HG03378 (cell line): Measurements from ENCODE around the gene MYCBPAP.

Experiments used
- ATAC-seq: cut with Tn5 transposase; IDR thresholded peaks from one replicate; pipeline ENCODE4 v1.9.1; 2021; ENCODE audit warnings: mild to moderate bottlenecking, moderate library complexity; ENCODE audit not compliant: unreplicated experiment

The MYCBPAP gene

GRCh38 chr17:50507871-50508572, at the start of gene MYCBPAP:
Gene MYCBPAP (plus strand): TSS chr17:50508439. CDS start chr17:50508675, 236 bp downstream.
- no peak for ATAC-seq

GRCh38 chr17:50458701-50459676, 49.2 kb upstream of the MYCBPAP start:
- no peak for ATAC-seq

DNA sequence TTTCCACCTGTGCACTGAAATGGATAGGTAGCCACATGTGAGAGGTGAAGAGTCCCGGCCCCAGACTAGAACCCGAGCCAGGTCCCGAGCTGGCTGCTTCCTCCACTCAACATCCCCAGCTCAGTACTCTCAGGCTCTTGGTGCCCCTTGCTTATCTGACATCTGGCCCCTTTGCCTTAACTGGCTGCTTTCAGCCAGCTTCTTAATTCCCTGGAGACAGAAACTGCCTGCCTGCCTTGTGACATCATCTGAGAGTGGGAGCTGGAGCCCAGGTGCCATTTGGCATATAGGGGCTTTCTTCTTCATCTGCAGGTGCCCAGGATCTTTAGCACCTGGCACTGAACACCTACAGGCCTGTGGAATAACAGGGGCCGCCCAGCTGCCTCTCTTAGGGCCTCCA, 48.5 kb upstream of the MYCBPAP start:
- ATAC-seq: no peak

DNA sequence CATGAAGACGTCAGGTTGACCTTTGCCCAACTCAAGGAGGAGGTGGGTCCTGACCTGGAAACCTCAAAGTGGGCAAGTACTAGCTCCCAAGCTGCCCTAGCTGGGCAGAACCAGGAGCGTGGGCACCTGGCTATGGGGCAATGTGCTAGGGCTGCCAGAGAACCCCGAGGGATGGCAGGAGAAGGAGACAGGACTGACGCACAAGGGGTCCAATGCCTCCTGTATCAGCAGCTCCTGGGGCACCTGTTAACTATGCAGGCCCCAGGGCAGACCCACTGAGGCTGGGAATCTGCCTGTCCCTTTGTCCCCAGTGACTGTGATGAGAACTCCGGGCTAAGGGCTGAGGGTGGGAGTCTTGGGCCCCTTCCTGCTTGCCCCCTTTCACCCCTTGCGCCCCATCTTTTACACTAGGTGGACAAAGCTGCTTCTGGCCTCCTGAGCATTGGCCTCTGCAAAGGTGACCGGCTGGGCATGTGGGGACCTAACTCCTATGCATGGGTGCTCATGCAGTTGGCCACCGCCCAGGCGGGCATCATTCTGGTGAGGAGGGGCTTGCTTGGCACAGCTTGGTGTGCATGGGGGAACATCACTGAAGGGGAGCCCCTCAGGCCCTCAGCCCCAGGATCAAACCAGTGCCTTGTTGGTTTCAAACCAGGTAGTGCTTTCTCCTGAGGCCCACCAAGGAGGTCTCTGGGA, 47.3 kb upstream of the MYCBPAP start:
- ATAC-seq: no peak

DNA sequence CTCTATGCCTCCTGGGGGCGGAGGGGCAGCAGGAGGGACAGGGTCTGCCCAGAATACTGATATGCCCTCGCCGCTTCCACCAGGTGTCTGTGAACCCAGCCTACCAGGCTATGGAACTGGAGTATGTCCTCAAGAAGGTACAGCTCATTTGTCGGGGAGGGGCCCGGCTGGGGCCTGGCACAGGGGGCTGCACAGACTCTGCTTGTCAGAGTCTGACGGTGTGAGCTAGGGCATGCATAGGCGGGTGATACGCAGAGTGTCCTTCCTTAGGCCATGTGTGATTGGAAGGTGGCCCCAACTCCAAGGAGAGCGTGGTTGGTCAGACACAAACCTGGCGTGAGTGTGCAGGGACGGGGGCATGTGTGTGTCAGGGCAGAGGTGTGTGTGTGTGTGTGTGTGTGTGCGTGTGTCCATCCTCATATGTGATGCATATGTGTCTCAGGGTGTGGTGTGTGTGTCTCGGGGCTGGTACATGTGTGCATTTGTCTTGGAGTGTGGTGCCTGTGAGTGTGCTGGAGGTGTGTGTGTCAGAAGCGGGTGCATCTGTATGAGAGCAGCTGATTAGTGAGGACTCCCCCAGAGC, 46.6 kb upstream of the MYCBPAP start:
- ATAC-seq: no peak

- no peak for ATAC-seq
Observed at GRCh38 chr17:50462446-50462845, 45.8 kb upstream of the MYCBPAP start.

GRCh38 chr17:50464121-50464520, 44.1 kb upstream of the MYCBPAP start:
- ATAC-seq: no peak

DNA sequence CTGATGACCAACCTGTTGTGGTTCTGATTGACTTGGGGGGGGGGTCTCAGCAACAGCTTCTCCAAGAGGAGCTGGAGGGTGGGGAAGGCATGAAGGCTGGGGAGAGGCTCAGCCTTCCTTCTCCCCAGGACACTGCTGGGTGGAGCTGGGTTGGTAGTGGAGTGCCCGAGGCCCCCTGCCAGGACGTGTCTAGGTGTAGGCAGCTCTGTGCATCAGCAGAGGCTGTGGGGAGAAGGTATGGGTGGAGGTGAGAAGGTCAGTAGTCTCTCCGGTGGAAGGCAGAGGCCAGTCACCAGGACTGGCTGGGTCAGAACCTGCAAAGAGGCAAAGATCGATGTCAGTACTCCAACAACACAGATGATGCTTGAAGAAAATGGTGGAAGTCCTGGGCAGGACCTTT, 43.5 kb upstream of the MYCBPAP start:
- no peak for ATAC-seq

DNA sequence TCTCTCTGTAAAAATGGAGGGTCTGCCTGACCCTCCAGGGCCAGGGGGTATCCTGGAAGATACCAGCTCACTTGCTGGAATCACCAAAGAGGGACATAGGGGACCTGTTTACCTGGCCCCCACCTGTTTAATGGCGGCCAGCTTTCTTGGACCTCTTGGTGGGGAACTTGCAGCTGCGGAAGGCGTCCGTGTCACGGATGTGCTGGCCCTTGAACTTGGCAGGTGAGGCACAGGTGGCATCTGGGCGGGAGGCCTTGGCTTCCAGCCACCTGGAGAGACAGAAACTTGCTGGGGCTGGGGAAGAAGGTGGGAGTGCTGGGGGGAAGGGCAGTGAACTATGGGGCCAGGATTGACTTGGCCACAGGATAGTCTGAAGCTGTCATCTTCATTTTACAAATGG, 43.1 kb upstream of the MYCBPAP start:
- no peak for ATAC-seq

- ATAC-seq: no peak
Observed at GRCh38 chr17:50465635-50466034, 42.6 kb upstream of the MYCBPAP start.

- no peak for ATAC-seq
Observed at GRCh38 chr17:50466371-50467113, 41.7 kb upstream of the MYCBPAP start.

DNA sequence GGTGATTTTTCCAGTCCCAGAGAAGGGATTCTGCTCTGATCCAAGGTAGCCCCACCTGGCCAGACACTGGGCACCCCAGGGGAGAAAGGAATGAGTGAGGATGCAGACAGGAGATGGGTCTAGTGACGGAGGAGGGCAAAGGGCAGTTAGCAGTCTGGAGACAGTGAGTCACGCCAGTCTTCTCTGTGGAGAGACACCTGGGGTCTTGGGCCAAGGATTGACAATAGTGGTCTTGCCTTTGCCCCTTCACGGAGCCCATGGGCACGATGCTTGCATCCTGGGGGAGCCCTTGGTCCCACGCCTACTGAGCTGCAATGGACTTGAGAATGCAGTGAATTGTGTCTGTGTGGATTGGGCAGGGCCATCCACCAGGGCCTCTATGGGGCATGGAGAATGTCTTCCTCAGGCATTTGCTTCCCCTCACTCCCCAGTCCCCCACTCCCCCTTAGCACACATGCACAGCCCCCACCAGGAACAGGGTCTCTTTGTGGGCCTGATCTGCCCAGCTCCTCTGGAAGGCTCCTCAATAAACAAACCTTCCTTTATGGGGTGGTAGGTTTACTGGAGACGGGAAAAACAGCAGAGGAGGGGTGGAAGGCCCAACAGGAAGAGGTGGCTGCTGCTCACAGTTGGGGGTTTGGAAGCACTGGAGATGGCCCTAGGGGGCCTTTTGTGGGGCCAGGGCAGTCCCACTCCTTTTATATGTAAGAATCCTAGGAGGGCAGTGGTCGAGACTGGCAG, 41.0 kb upstream of the MYCBPAP start:
- ATAC-seq: no peak

DNA sequence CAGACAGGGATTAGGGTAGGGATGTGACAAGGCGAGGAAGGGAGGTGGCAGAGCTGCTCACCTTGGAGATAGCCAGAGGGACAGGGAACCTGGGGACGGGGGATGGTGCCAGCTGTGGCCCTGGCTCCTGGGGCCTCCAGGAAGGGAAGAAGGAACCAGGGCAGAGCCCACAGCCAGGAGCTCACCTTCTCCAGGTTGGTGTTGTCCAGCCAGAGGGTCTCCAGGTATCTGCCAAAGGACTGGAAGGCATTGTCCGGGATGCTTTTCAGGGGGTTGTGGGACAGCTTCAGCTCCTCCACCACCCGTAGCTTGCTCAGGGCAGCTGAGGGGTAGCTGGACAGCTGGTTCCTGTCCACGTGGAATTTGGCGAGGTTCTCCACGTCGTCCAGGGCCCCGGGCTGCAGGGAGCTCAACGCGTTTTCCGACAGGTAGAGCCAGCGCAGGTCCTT, 40.4 kb upstream of the MYCBPAP start:
- no peak for ATAC-seq

DNA sequence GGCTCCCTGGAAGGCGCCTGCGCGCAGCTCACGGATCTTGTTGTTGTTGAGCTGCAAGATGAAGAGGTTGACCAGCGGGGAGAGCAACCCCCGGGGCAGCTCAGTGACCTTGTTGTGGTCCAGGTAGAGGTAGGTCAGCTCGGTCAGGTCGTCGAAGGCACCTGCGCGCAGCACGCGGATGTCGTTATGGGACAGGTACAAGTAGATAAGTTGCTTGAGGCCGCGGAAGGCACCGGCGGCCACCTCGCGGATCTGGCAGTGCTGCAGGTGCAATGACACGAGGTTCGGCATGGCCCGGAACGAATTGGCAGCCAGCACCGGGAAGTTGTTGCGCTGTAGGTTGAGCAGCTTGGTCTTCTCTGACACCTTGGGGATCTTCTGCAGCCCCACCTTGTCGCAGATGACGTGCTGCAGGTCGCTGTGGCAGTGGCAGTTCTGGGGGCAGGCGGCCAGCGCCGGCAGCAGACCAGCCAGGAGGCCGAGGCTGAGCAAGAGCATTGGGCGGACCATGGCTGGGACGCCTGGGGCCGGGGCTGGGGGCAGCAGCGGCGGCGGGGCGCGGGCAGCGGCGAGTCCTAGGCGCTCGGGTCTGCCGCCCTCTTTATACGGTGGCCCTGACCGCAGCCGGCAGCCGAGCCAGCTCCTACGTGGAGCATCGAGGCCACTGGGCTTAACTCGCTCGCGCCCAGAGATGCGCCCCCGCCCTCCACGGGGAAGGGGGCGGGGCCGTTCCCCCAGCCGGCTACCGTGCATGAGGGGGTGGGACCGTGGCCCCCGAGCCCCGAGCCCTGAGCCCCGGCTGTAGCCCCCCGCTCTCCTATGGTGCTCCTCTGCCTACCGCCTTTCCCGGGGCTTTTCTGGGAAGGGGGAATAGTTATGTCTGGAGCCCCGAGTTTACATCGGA, 39.7 kb upstream of the MYCBPAP start, which contains the start of gene CHAD:
CHAD (minus strand) TSS at position 577 of the 904 bp plus-strand sequence; CDS start at position 510, 67 bp downstream.
- no peak for ATAC-seq

DNA sequence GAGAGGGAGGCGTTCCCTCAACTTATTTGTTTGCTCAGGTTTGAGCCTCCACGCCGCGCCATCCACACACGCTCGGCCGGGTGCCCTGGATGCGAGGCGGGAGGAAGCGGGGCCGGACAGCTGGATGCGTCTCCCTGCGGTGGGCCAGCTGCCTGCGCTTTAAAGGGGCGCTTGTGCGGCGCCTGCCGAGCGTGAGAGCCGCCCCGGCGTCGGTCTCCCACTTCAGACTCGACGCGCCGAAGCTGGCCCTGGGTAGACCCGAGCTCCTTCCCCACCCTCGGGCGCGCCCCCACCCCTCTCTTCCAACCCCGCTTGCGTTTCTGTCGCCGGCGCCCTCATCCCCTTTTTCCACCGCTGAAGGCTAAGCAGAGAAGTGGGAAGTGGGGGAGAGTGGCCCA, 39.0 kb upstream of the MYCBPAP start:
- no peak for ATAC-seq

- no peak for ATAC-seq
Observed at GRCh38 chr17:50469671-50470305, 38.5 kb upstream of the MYCBPAP start.

DNA sequence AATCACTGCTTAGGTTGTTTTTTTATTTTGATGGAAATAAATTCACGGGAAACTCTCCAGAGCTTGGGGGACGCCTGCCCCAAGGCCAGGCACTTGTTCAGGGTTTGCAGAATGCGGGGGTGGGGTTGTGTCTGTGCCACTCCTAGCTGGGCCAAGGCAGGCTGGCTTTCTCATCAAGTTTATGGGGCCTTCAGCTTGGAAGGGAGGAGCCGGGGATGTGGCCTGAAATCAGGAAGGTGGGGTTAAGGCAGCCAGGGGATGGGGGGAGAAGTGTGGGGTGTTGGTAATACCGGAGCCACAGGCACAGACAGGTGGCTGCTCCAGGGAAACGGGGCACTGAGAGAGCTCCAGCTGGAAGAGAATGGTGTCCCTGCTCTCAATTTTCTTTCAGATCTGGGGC, 37.8 kb upstream of the MYCBPAP start:
- no peak for ATAC-seq
